Measurements from ENCODE around the gene TTC7B.

GRCh38 chr14:90535556-90536090 is 280.6 kb downstream of the TTC7B start:
- no peak for TF ChIP-seq ZNF274 (IDR thresholded peaks at IDR 0.05; ENCODE audit: low read depth, low read length)
- TF ChIP-seq YY1 (IDR thresholded peaks at IDR 0.05; ENCODE audit: insufficient read depth, insufficient read length), result no peak

Data from NT2/D1 (cell line).